GM23338 (cell line): ENCODE data around the gene MTIF3.

Source experiments
- EZH2phosphoT487 ChIP-seq: fragments of 200-600 bp; sonication (generic); IDR thresholded peaks from one replicate; pipeline ENCODE4 v1.8.1; 2018; ENCODE audit warnings: antibody characterized with exemption; ENCODE audit not compliant: unreplicated experiment
- ZNF331 ChIP-seq: fragments of 250-450 bp; sonication (Bioruptor Pico); IDR thresholded peaks from 2 replicates; pipeline ENCODE4 v1.5.0; 2020; ENCODE audit warnings: low read depth, mild to moderate bottlenecking, moderate library complexity
- TF ChIP-seq, protein P1 (sequence below), 2 experiments: fragments of 200-600 bp in 1 of 2; sonication (generic) in 1 of 2; conservative IDR thresholded peaks; 2 replicates each; pipeline versions ENCODE4 v1.5.1 to v1.6.1; 2016 to 2017; ENCODE audit warnings: antibody characterized with exemption in 2 of 2, low read depth in 2 of 2, mild to moderate bottlenecking in 2 of 2, moderate library complexity in 1 of 2

DNA sequence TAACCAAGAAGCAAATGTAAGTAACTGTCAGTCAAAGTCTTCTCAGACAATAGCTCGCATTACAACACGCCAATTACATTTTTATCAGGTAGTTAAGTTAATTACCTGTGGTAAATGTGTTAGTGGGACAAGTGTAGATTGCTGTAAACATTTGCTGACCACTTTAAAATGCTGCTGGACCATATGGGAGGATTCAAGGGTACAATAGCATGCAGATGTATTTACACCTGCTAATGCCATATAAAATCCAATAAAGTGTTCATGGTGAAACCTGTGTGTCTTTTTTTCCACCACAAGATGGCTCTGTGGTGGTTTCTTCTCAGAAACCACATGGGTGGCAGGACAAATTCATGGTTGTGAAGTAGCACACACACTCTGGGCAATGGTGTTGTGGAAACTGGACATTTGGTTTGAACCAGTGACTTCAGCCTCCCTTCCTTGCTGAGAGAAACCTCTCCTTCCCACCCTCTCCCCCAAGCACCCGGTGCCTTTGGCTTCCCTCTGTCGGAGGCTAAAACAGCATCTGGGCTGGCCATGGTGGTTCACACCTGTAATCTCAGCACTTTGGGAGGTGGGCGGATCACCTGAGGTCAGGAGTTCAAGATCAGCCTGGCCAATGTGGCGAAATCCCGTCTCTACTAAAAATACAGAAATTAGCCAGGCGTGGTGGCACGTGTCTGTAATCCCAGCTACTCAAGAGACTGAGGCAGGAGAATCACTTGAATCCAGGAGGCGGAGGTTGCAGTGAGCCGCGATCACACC, 44.0 kb downstream of the MTIF3 start:
- TF ChIP-seq, protein P1, sequence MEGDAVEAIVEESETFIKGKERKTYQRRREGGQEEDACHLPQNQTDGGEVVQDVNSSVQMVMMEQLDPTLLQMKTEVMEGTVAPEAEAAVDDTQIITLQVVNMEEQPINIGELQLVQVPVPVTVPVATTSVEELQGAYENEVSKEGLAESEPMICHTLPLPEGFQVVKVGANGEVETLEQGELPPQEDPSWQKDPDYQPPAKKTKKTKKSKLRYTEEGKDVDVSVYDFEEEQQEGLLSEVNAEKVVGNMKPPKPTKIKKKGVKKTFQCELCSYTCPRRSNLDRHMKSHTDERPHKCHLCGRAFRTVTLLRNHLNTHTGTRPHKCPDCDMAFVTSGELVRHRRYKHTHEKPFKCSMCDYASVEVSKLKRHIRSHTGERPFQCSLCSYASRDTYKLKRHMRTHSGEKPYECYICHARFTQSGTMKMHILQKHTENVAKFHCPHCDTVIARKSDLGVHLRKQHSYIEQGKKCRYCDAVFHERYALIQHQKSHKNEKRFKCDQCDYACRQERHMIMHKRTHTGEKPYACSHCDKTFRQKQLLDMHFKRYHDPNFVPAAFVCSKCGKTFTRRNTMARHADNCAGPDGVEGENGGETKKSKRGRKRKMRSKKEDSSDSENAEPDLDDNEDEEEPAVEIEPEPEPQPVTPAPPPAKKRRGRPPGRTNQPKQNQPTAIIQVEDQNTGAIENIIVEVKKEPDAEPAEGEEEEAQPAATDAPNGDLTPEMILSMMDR (conservative IDR thresholded peaks at IDR 0.05; ENCODE audit: low read depth in 2 of 2): peak; percentile 46 to 57
- no peak for TF ChIP-seq EZH2phosphoT487
- TF ChIP-seq ZNF331 (CRISPR knock-in tag): no peak
